Measurements from ENCODE around the gene MAN1C1.

MAN1C1 gene

DNA sequence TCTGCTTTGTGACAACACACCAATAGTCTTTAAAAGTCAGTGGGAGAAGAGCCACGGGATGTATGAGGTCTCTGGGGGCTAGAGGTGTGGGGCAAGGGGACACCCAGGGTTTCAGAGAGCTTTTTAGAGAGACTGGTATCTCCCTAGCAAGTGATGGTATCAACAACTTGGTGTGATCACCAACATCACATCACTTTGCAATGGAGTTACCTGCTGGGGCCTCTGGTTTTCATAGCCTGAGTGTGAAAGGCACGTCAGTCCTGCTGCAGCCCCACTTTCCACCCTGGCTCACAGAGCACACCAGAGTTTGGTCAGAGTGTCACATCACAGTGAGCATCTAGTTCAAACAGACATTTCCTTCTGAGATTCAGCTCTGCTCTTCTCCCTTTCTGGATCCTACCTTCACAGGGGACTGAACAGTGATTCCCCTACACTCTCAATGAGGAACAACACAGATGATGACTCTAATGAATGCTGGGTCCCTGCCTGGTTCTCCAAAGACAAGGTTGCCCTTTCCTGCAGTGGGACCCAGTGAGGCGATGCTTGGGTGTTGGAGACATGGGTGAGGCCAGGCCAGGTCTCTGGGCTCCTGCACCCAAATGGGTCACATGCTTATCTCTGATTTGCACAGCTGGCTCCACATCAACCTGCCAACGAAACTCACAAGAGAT, 2.0 kb upstream of the MAN1C1 start:
- TF ChIP-seq, protein P1, sequence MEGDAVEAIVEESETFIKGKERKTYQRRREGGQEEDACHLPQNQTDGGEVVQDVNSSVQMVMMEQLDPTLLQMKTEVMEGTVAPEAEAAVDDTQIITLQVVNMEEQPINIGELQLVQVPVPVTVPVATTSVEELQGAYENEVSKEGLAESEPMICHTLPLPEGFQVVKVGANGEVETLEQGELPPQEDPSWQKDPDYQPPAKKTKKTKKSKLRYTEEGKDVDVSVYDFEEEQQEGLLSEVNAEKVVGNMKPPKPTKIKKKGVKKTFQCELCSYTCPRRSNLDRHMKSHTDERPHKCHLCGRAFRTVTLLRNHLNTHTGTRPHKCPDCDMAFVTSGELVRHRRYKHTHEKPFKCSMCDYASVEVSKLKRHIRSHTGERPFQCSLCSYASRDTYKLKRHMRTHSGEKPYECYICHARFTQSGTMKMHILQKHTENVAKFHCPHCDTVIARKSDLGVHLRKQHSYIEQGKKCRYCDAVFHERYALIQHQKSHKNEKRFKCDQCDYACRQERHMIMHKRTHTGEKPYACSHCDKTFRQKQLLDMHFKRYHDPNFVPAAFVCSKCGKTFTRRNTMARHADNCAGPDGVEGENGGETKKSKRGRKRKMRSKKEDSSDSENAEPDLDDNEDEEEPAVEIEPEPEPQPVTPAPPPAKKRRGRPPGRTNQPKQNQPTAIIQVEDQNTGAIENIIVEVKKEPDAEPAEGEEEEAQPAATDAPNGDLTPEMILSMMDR (IDR thresholded peaks at IDR 0.05; ENCODE audit: low read depth, low read length), result no peak
- no peak for DNase-seq (ENCODE audit: extremely low read depth, low read depth)

DNA sequence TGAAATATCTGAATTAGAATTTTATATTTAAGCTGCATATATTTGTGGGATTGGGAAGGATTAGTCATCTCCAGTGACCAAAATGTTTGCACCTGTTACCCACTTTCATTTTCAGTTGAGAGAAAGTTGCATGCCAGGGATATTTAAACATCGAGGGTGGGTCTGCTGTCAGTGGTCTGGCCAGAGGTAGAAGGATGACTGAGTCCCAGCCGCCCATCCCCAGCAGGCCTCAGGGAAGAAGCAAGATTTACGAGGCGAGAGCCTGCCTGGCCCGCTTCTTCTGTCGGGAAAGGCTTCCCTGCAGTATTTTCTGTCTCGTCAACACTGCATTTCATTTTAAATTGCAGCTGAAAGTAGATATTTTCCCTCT, 1.4 kb upstream of the MAN1C1 start:
- no peak for DNase-seq (ENCODE audit: extremely low read depth, low read depth)
- TF ChIP-seq, protein P1 (IDR thresholded peaks at IDR 0.05; ENCODE audit: low read depth, low read length), result no peak

DNA sequence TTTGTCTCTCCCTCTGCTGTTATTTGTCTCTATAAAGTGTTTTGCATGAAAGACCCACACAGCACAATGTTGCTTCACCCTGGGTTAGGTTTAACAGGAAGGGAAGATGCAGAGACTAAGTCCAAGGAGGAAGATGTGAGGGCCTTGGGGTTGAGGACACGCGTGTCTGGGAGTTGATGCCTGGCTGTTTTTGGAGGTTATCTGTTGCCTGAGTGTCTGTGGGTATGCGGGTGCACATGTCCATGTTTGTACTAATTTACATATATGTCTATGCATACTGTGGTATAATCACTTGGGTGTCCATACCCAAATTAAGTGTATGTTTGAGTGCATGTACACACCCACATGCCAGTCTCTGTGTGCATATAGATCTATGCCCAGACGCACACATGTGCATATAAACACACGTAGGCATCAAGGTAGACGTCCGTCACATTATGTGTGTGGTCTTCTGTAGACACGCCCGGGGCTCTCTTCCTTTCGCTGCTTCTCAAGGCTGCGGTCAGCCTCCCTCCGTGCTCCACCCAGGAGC, 962 bp upstream of the MAN1C1 start:
- DNase-seq (ENCODE audit: extremely low read depth, low read depth), result no peak
- TF ChIP-seq, protein P1 (IDR thresholded peaks at IDR 0.05; ENCODE audit: low read depth, low read length), result no peak

DNA sequence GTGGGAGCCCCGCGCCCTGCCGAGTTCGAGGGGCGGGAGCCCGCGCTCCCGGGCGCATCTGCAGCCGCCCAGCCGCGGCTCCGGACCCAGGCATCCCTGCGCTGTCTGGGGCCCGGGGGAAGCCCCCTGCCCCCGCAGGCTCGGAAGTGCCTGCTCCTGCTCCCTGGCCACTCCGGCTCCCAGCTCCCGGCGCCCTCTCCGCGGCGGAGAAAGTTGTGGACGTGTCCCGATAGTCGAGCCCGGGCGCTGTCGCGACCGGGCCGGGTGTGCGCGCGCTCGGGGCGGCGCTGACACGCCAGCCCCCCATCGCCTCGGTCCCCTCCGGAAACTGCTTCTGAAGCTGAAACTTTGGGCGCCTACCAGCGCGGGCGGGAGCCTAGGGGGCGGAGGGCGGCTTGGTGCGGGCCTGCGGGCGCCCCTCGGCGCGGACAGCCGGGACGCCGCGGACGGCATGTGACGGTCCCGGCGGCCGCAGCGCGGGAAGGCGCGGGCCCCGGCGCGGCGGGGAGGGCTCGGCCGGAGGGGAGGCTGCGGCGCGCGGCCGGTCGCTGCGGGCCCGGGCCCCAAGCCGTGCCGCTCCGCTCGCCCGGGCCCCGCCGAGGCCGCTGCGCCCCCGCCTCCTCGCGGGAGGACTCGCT, 515 bp downstream of the MAN1C1 start:
- no peak for DNase-seq (ENCODE audit: extremely low read depth, low read depth)
- TF ChIP-seq, protein P1 (IDR thresholded peaks at IDR 0.05; ENCODE audit: low read depth, low read length), result no peak

DNA sequence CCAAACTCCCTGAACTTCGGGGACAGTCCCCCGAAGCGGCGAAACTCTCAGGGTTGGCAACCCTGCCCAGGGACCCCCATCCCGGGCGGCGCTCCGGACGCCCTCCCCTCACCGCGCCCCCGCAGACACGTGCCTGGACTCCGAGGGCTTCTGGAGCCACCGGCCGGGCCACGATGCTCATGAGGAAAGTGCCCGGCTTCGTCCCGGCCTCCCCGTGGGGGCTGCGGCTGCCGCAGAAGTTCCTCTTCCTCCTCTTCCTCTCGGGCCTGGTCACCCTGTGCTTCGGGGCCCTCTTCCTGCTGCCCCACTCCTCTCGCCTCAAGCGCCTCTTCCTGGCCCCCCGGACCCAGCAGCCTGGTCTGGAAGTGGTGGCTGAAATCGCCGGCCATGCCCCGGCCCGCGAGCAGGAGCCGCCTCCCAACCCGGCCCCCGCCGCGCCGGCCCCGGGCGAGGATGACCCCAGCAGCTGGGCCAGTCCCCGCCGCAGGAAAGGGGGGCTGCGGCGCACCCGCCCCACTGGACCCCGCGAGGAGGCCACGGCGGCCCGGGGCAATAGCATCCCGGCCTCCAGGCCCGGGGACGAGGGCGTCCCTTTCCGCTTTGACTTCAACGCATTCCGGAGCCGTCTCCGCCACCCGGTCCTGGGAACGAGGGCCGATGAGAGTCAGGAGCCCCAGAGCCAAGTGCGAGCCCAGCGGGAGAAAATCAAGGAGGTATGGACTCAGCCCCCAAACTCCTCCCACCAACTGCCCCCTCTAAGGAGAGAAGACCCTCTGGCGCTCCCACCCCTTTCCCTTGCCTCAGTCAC, 1.2 kb downstream of the MAN1C1 start:
- no peak for DNase-seq (ENCODE audit: extremely low read depth, low read depth)
- TF ChIP-seq, protein P1 (IDR thresholded peaks at IDR 0.05; ENCODE audit: low read depth, low read length), result no peak

DNA sequence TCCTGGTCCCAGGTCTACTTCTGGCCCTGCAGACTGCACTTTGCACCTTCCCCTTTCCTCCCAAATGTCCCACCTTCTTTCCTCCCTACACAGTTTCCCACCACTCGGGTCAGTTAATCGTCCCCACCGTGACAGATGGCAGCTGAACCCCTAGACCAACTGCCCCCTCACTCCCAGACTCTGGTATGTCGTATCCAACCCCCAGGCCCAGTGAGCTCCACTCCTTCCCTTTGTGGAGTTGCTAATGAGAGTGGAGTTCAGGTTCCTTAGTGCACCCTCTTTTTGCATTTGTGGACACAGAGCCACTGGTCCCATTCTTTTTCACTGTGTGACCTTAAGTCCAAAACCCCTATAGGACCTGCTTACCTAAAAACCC, 1.8 kb downstream of the MAN1C1 start:
- DNase-seq (ENCODE audit: extremely low read depth, low read depth), result no peak
- TF ChIP-seq, protein P1 (IDR thresholded peaks at IDR 0.05; ENCODE audit: low read depth, low read length), result no peak
